Measurements from ENCODE around the gene SRBD1. TPM values are rescaled to one million over a fixed set of nuclear protein-coding genes. Genes with fewer than 3 reads are reported as not detected.

Gene SRBD1
- total RNA-seq, 1 experiment from 2014 or later = 19.8 TPM

GRCh38 chr2:45572979-45573378, 38.1 kb downstream of the SRBD1 start:
- peaks cover 14% of the 10 kb centered on the region for H3K36me3 ChIP-seq (ENCODE audit: low read depth, low read length)
- no peak for ATAC-seq
- H3F3A ChIP-seq (ENCODE audit: low read length, unreplicated experiment) = no peaks in the 10 kb centered on the region
- BruUV-seq (replicated peaks) = no TSS peak
- no peak for DNase-seq
- H3K9me2 ChIP-seq (replicated peaks; ENCODE audit: low read length) = no peaks in the 10 kb centered on the region
- no peaks in the 10 kb centered on the region for H3K79me2 ChIP-seq (ENCODE audit: low read length)
- POLR2A ChIA-PET (ENCODE audit: unreplicated experiment) = no interaction called here
- no peak overlapping the region for H2AFZ ChIP-seq (ENCODE audit: low read length)
- intact Hi-C loops (cut with micrococcal nuclease) = no loop called here
- H3K27ac ChIP-seq (ENCODE audit: low read length) = no peak overlapping the region
- TF ChIP-seq EZH2phosphoT487 (IDR thresholded peaks at IDR 0.05; ENCODE audit: borderline replicate concordance, low read length) (no peak), EZH2 (IDR thresholded peaks at IDR 0.05; ENCODE audit: low read length, unreplicated experiment) (no peak), CTCF (conservative IDR thresholded peaks at IDR 0.05; ENCODE audit: low read depth, low read length) (no peak)
- H3K4me3 ChIP-seq (ENCODE audit: low read length) = no peak overlapping the region
- no peak overlapping the region for H3K9ac ChIP-seq (ENCODE audit: low read length)
- H4K20me1 ChIP-seq (ENCODE audit: low read length) = no peaks in the 10 kb centered on the region
- H3K27me3 ChIP-seq (ENCODE audit: low read length) = no peaks in the 10 kb centered on the region
- H3K4me1 ChIP-seq (ENCODE audit: insufficient read depth, low read length) = peaks cover 14% of the 10 kb centered on the region; the same call in 1 of the 2 replicates
- CTCF ChIA-PET = no interaction called here
- no peaks in the 10 kb centered on the region for H3K9me3 ChIP-seq (ENCODE audit: low read length)
- no peak overlapping the region for H3K4me2 ChIP-seq (ENCODE audit: low read length)

GRCh38 chr2:45571940-45572339, 39.1 kb downstream of the SRBD1 start:
- ChIA-PET POLR2A (ENCODE audit: unreplicated experiment) (interaction anchor here (0.7 kb wide), 1 partner anchor 85 kb away, joined by 3 read pairs; no protein-coding TSS in a partner anchor), CTCF (no interaction called here)
- Histone ChIP-seq H3F3A (ENCODE audit: low read length, unreplicated experiment) (no peaks in the 10 kb centered on the region), H3K9ac (ENCODE audit: low read length) (no peak overlapping the region), H3K9me3 (ENCODE audit: low read length) (no peaks in the 10 kb centered on the region), H3K9me2 (replicated peaks; ENCODE audit: low read length) (no peaks in the 10 kb centered on the region), H2AFZ (ENCODE audit: low read length) (no peak overlapping the region), H3K36me3 (ENCODE audit: low read depth, low read length) (peaks cover 14% of the 10 kb centered on the region), H4K20me1 (ENCODE audit: low read length) (no peaks in the 10 kb centered on the region), H3K79me2 (ENCODE audit: low read length) (no peaks in the 10 kb centered on the region), H3K4me1 (ENCODE audit: insufficient read depth, low read length) (peaks cover 18% of the 10 kb centered on the region; the same call in 1 of the 2 replicates), H3K27ac (ENCODE audit: low read length) (no peak overlapping the region), H3K4me2 (ENCODE audit: low read length) (no peak overlapping the region), H3K27me3 (ENCODE audit: low read length) (no peaks in the 10 kb centered on the region), H3K4me3 (ENCODE audit: low read length) (no peak overlapping the region)
- no TSS peak for BruUV-seq (replicated peaks)
- ATAC-seq (no peak), DNase-seq (no peak)
- TF ChIP-seq EZH2phosphoT487 (IDR thresholded peaks at IDR 0.05; ENCODE audit: borderline replicate concordance, low read length) = no peak
- no peak for TF ChIP-seq CTCF (conservative IDR thresholded peaks at IDR 0.05; ENCODE audit: low read depth, low read length)
- no peak for TF ChIP-seq EZH2 (IDR thresholded peaks at IDR 0.05; ENCODE audit: low read length, unreplicated experiment)
- intact Hi-C loops (cut with micrococcal nuclease) = no loop called here

GRCh38 chr2:45570671-45571334, 40.3 kb downstream of the SRBD1 start:
- Histone ChIP-seq H3F3A (ENCODE audit: low read length, unreplicated experiment) (no peaks in the 10 kb centered on the region), H3K27ac (ENCODE audit: low read length) (no peak overlapping the region), H3K36me3 (ENCODE audit: low read depth, low read length) (peaks cover 17% of the 10 kb centered on the region), H3K9me3 (ENCODE audit: low read length) (no peaks in the 10 kb centered on the region), H3K4me1 (ENCODE audit: insufficient read depth, low read length) (peaks cover 18% of the 10 kb centered on the region; the same call in 1 of the 2 replicates), H3K9me2 (replicated peaks; ENCODE audit: low read length) (no peaks in the 10 kb centered on the region), H4K20me1 (ENCODE audit: low read length) (no peaks in the 10 kb centered on the region), H3K4me3 (ENCODE audit: low read length) (no peak overlapping the region), H3K4me2 (ENCODE audit: low read length) (no peak overlapping the region), H3K9ac (ENCODE audit: low read length) (no peak overlapping the region), H3K27me3 (ENCODE audit: low read length) (no peaks in the 10 kb centered on the region), H3K79me2 (ENCODE audit: low read length) (no peaks in the 10 kb centered on the region), H2AFZ (ENCODE audit: low read length) (no peak overlapping the region)
- BruUV-seq (replicated peaks) = no TSS peak
- TF ChIP-seq CTCF (conservative IDR thresholded peaks at IDR 0.05; ENCODE audit: low read depth, low read length) = no peak
- no peak for TF ChIP-seq EZH2phosphoT487 (IDR thresholded peaks at IDR 0.05; ENCODE audit: borderline replicate concordance, low read length)
- TF ChIP-seq EZH2 (IDR thresholded peaks at IDR 0.05; ENCODE audit: low read length, unreplicated experiment) = no peak
- intact Hi-C loops (cut with micrococcal nuclease) = no loop called here
- ChIA-PET CTCF (no interaction called here), POLR2A (ENCODE audit: unreplicated experiment) (no interaction called here)
- peak; percentile 44; the same call in 1 of the 2 replicates for ATAC-seq
- peak; percentile 23 for DNase-seq

Data from PC-3 (cell line).